NCI-H226 (cell line): Measurements from ENCODE around the gene GRN.

Experiments
- DNase-seq: peaks from one replicate; pipeline ENCODE4 v3.0.0-alpha.2; 2015

Gene GRN

DNA sequence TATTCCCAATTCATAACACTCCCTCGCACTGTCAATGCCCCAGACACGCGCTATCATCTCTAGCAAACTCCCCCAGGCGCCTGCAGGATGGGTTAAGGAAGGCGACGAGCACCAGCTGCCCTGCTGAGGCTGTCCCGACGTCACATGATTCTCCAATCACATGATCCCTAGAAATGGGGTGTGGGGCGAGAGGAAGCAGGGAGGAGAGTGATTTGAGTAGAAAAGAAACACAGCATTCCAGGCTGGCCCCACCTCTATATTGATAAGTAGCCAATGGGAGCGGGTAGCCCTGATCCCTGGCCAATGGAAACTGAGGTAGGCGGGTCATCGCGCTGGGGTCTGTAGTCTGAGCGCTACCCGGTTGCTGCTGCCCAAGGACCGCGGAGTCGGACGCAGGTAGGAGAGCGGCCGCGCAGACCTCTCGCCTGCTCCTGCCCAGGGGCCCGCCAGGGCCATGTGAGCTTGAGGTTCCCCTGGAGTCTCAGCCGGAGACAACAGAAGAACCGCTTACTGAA is at the start of gene GRN:
Gene GRN, plus strand, starts transcription at position 364 of the 515 bp plus-strand sequence. CDS start 3,863 bp downstream, outside the sequence.
- peak; percentile 95 for DNase-seq

DNA sequence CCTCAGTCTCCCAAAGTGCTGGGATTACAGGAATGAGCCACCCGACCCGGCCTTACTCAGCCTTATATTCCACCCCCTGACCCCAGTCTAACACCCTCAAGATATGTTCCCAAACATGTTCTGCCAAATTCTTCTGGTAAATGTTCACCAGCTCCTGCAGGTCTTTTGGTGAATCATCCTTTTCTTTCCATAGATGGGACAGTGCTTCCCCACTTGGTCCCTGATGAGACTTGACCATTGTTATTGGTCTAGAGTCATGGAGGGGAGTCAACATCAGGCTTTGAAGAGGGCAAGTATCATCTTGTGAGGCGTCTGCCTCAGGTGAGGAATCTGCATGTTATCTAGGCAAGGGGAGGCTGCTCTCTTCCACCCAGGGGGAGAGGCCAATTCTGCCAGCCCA is 47.1 kb upstream of the GRN start:
- no peak for DNase-seq

DNA sequence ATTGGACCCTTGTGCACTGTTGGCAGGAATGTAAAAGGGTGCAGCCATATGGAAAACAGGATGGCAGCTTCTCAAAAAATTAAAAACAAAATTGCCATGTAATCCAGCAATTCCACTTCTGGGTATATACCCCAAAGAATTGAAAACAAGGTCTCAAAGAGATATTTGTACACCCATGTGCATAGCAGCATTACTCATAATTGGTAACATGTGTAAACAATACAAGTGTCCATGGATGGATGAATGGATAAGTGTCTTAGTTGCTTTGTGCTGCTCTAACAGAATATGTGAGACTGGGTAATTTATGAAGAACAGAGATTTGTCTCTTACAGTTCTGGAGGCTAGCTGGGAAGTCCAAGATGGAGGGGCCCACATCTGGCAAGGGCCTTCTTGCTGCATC is 40.5 kb upstream of the GRN start:
- no peak for DNase-seq

DNA sequence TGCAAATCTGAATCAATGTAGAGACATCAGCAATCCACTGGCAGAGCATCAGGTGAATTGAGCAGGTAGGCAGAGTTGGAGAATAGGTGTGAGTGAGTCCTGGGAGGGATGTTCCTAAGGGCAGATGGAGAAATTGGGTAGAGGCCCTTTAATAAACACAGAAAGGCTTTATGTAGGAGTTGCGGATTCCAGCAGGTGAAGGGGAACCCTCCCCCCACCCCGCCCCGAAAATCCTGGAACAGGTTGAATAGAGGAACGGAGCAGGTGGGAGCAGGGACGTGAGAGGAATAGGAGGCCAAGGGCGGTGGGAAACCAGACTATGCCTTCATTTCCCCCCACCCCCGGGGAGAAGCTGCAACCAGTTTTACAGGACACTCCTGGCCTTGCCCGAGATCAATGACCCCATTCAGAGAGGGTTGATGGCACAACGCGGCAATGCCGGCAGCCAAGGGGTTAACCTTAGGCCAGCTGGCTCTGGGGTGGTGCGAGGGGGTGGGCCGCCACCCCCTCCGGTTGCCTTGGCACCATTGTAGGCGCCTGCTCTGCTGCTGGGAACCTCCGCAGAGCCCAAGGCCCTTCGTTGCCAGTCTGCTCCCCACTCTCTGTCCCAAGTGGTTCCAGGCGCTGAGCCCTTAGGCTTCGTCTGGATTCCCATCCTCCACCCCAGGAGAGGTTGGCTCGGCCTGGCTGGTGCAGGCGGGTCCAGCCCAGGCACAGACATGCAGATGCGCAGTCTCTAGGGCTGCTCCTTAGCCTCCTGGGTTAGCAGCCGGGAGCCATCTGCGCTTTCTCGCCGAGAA is 37.5 kb upstream of the GRN start:
- peak; percentile 67 for DNase-seq

DNA sequence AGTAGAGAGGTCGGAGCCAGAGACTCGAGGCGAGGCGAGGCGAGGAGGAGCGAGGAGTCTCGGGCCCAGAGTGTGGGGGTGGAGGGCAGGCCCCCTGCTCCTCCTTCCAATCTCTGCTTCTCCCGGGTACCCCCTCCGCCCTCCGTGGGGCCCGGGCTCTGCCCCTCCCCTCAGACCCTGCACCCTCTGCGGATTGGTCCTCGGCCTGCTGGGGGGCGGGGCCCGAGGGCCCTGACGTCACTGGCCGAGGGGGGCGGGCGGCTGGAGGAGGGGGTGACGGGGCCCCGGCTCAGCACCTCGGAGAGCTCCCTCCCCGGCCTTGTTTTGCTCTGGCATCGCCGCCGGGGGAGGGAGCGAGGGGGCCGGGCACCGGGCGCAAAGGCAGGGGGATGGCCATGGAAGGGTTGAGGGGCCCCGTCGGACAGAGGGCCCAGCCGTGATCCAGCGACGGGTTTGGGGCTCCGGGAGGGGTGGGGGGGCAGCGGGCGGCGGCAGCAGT is 36.7 kb upstream of the GRN start, which contains the start of gene RUNDC3A:
Gene RUNDC3A, plus strand, starts transcription at position 282 of the 499 bp plus-strand sequence. CDS start 232 bp downstream, outside the sequence.
- peak; percentile 73 for DNase-seq

DNA sequence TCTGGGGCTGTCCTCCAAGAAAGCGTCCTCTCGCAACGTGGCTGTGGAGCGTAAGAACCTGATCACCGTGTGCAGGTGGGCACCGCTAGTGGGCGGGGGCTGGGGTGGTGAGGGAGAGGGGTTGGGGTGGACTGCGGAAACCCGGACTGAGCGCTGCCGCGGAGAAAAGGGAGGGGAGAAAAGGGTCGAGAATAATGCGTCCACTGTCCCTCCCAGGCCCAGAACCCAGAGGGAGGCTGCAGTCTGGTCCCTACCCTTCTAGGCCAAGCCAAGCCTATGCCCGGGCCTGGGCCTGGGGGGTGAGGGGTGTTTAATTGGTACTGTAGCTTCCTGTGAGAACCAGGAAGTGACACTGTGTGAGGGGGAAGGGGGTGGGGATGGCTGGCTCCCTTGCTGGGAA is 36.2 kb upstream of the GRN start:
- no peak for DNase-seq

DNA sequence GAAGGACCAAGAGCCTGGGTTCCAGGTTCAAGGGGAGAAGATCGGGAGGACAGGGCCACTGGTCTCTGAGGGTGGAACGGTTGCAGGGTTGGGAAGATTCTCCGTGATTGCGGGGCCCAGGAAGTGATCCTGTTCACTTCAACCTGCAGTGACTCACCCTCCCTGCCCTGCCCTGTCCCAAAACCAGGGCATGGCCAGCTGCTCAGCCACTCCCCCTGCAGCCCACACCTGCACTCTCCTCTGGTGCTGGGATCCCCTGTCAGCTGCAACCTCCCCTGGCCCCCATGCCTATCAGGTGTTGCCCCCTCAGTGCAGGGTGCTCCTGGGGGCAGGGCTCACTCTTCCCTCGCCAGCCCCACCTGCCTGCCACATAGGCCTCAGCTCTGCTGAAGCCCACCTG is 35.6 kb upstream of the GRN start:
- DNase-seq: no peak

DNA sequence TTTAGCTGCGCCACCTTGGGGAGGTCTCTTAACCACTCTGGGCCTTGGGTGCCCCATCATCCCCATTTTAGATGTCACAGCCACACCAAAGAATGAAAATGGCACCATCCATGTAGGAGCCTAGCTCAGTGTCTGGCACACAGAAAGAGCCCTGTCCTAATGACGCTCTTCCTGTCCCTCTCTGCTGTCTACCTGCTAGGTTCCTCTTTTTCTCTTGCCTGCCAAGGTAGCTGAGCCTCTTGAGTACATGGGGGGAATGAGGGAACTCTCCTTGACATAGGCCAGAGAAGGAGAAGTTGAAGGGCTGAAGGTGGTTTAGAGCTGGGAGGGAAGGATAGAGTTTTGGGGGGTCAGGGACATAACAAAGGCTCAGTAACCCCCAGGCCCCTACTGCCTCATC is 34.9 kb upstream of the GRN start:
- no peak for DNase-seq

DNA sequence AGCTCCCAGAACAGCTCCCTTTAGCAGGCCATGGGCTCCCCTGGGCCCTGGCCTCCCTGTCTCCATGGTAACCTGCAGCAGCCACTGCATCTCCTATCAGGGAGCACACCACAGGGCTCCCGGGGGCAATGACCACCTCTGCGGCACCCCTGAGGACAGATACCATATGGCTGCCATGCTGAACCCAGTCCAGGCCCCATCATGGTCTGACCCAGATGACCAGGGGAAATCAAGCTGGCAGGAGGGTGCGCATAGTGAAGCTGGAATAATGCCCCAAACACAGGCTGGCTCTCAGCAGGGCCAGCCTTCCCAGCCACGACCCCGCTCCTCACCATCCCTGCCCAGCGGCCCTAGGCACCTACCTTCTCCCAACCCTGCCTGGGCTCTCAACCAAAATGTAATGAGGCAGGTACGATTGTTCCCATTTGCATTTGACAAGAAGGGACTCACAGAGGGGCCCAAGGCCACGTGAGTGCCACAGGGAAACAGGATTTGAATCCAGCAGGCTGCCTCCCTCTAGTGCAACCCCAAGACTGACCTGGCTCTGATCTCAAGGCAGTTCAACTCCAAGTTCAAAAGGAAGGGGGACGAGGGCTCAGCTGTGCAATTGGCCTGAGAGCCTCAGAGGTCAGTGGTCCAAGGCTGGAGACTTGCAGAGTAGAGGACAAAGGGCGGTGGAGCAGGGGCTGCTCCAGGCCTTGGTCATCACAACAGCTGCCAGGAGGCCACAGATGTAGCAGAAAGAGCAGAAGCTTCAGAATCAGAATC is 34.3 kb upstream of the GRN start:
- no peak for DNase-seq

DNA sequence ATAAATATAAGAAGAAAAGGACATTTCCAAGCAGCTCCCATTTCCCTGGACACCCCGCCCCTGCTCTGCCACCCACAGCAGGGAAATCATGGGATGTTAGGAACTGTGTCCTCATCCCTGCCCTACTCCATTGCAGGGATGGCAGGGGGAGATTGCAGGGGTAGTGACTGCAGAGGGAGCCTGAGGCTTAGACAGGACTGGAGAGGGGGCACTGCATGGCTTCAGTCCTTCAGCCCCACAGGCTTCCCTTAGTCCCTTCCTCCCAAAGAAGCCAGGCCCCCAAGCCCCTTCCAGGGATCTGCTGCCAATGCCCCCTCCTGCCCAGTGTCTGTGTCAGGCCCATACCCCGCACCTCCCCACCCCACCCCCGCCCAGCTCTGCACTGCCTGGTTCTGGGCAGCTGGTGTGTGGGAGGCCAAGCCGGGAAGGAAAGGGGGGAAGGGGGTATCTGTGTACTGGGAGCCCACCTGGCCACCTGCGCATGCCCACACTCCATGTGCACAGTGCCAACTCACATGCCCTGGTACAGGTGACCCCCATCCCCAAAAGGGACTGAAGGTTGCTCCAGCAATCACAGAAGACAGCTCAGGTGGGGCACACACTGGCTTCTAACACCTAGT is 33.4 kb upstream of the GRN start:
- no peak for DNase-seq

DNA sequence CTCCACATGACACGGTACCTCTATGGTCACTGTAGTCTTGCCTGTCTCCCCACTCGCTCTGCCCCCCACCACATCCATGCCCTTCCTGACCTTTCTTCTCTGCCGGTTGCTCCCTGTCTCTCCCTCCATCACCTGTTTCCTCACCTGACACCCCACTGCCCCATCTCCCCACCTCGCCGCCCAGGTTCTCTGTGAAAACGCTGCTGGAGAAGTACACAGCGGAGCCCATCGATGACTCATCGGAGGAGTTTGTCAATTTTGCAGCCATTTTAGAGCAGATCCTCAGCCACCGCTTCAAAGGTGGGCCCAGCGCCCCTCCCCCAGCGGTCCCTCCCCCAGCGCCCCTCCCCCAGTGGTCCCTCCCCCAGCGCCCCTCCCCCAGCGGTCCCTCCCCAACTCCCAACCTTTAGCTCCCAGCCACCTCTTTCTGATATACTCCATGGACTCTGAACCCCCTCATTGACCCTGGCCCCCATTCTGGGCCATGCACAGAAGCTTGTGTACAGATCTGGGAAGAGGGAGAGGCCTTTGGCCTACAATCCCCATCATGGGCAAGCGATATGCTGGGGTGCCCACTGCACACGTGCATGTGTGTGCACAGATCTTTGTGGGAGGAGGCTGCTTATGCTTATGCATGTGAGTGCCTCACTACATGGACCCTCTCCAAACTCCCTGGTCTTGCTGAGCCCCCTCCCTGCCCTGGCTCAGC is 32.6 kb upstream of the GRN start:
- DNase-seq: no peak

DNA sequence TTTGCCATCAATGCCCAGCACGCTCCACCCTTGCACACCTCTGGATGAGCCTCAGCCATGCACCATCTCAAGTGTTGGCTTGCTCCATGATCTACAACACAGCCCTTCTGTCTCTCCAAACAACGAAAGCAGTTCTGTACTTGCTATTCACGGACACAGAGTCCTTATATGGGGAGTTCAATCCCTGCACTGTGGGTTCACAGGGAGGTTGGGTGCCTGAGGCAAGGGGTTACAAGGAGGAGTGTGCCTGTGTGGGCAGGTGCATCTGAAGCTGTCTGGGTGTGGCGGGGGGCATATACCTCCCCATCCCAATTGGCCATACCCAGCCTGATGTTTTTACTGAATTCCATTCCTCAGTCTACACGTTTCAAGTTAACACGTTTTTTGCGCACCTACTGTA is 31.1 kb upstream of the GRN start:
- DNase-seq: no peak

DNA sequence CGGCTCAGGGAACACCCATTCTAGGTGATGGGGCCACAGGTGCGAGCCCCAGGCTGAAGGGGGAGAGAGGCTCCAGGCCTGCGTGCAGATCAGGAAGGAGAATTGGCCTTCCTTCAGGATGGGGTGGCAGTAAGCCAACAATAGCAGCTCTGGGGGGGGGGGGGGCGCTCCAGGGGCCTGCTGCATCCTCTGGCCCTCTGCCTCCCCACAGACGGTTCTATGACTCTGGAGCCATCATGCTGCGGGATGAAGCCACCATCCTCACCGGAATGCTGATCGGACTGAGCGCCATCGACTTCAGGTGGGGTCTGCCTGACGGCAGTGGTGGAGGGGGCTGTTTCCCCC is 30.6 kb upstream of the GRN start:
- no peak for DNase-seq

DNA sequence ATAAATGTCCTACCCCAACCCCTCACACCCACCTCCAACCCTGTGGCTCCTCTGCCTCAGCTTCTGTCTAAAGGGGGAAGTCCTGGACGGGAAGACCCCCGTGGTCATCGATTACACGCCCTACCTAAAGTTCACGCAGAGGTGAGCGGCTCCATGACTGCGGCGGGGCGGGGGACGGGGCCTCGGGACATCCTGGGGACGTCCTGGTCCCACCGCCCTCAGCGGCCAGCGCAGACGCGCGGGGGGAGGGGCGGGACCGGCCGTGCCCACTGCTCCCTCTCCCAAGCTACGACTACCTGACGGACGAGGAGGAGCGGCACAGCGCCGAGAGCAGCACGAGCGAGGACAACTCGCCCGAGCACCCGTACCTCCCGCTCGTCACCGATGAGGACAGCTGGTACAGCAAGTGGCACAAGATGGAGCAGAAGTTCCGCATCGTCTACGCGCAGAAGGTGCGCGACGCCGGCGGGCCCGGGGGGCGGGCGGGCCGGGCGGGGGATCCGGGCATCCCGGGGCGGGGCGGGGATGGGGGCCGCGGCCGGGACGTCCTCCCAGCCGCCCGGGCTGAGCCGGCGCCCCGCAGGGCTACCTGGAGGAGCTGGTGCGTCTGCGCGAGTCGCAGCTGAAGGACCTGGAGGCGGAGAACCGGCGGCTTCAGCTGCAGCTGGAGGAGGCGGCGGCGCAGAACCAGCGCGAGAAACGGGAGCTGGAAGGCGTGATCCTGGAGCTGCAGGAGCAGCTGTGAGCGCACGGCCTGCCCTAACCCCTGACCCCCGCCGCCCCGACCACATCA is 30.0 kb upstream of the GRN start:
- peak; percentile 61 for DNase-seq

DNA sequence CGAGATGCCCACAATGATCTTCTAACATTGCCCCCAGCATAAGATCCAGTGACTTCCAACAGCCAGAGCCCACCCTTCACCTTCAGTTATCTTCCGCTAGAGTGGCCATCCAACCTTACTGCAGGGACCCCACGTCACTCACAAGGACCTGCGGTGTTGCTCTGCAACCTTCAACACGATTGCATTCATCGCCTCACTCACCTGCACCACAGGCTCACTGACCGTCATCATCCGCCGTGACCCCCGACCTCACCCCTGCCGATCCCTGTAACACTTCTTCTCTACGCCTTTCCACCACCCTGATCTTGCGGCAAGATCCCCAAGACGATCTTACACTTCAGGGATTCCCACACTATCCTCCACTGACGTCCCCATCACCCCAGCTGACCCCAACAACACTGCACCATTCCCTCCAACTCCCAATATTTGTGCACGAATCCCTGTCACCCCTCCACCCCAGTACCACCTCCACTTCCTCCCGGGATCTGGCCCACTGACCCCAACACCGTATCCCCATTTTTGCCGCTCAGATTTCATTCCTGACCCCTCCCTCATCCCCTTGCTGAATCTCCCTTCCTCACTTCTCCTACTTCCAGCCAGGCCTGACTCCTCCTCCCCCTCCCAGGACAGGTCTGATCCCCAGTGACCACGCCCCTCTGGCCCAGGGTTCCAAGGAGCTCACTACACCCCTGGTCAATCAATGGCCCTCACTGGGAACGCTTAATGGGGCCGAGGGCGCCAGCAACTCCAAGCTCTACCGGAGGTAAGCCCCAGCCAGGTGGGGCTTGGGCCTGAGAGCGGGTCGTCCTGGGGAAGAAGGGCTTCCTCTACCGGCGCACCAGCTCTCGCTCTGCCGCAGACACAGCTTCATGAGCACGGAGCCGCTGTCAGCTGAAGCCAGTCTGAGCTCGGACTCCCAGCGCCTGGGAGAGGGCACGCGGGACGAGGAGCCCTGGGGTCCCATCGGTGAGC is 29.1 kb upstream of the GRN start:
- DNase-seq: no peak

DNA sequence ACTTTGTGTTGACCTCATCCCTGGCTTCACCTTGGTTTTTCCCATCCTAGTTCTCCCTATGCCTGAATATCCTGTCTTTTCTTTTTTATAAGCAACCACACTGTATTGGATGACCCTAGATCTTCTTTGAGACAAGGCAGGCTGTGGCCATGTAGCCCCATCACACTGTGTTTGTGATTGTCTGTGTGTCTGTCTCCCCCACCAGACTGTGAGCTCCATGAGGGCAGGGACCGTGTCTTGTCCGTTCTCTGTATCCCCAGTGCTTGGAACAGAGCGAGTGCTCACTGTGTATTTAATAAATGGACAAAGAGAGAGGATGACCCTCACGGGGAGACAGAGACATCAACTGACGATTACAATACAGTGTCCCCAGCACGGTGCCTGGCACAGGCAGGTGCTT is 27.6 kb upstream of the GRN start:
- no peak for DNase-seq

DNA sequence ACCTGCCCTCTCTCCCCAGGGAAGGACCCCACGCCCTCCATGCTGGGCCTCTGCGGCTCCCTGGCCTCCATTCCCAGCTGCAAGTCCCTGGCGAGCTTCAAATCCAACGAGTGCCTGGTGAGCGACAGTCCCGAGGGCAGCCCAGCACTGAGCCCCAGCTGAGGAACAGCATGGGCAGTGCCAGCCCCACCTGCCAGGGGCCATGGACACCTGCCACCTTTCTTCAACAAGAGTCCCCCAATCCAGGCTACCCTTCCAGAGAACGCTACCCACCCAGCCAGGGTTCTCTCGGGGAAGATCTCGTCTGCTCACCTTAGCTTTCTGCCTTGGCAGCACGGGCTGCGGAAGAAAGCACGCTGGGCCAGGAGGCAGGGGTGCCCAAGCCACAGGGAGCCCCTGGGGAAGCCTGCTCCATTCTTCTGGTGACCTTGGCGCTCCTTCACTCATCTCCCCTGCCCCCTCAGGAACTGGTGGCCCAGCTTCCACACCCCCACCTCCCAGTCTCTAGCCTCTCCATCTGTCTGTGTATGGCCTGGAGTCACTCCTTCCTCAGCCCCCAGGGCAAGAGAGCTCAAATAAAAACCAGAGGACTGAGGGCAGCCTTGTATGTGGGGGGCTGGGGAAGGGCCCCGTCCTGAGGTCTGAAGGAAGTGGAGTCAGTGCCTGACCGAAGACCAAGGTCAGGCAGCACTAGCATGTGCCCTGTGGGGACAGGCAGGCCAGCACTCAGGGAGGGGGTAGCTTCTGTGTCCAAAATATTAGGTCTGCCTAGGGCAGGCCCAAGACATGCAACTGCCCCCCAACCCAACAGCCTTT is 26.8 kb upstream of the GRN start:
- no peak for DNase-seq

DNA sequence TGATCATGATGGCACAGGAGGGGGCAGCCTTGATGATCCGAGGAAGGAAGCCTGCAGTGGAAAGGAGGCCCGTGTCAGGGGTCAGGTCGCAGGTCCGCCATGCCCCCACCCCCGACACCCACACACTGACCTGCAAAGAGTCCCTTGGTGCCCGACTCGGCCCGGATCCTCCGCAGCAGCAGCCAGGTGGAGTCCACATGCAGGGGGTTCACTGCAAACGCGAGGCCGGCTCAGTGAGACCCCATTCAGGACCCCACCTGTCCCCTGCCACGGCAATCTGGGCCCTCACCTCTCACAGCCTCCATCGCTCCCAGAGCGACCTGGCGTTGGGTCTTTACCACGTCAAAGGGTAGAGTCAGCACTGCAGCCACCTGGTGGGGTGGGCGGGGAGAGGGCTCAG is 25.0 kb upstream of the GRN start:
- DNase-seq: no peak

DNA sequence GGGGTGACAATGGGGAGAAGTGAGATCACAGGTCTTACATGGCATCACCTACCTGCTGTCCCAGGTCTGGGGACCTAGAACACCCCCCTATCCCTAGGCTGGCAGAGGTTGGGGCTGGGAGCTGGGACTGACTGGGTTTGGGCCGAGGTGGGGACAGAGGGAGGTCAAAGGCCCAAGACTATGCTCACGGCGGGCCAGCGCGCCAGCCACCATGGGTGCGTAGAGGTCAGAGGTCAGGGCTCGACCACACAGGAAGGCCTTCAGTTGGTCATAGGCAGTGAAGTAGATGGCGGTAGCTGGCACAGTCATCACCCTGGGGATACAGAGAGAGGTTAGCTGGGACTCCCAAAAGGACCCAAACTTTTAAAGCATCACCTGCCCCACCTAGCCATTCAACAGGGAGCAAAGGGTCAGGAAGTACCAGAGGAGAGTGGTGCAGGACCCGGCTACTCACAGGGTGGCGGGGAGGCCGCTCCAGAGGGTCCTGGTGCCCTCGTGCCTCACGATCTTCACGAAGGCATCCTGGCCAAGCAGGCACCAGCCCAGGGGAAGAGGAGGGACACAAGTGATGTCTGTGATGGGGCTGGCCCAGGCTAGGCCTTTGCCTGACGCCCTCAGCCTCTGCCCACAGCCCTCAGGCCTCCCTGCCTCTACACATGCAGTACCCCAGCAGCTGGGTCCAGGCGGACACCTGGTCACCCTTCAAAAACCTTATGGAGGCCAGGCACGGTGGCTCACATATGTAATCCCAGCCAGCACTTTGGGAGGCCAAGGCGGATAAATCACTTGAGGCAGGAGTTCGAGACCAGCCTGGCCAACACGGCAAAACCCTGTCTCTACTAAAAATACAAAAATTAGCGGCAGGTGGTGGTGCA is 23.6 kb upstream of the GRN start:
- no peak for DNase-seq
